NCI-H510A (cell line): Measurements from ENCODE around the gene CAMK1G.

Experiments used
- DNase-seq: peaks from one replicate; lab custom pipeline; 2025; lab: John Stamatoyannopoulos, UW

CAMK1G gene

GRCh38 chr1:209641832-209642172 is 58.3 kb downstream of the CAMK1G start:
- no peak for DNase-seq

GRCh38 chr1:209642816-209643215 is 59.3 kb downstream of the CAMK1G start:
- no peak for DNase-seq

- no peak for DNase-seq
These were observed 59.9 kb downstream of the CAMK1G start for GRCh38 chr1:209643285-209644020.

GRCh38 chr1:209645574-209646452 is 62.3 kb downstream of the CAMK1G start:
- DNase-seq: no peak

- DNase-seq: no peak
These were observed 63.0 kb downstream of the CAMK1G start for GRCh38 chr1:209646558-209646957.

- no peak for DNase-seq
These were observed 63.6 kb downstream of the CAMK1G start for GRCh38 chr1:209647156-209647555.

- no peak for DNase-seq
These were observed 64.8 kb downstream of the CAMK1G start for GRCh38 chr1:209648346-209648745.

GRCh38 chr1:209648931-209649776 is 65.6 kb downstream of the CAMK1G start:
- DNase-seq: no peak

- DNase-seq: no peak
These were observed 66.9 kb downstream of the CAMK1G start for GRCh38 chr1:209650454-209650853.

- DNase-seq: no peak
These were observed 67.6 kb downstream of the CAMK1G start for GRCh38 chr1:209651138-209651587.

- DNase-seq: no peak
These were observed 68.7 kb downstream of the CAMK1G start, which contains the start of gene LAMB3 for GRCh38 chr1:209652121-209652735. Gene LAMB3 (minus strand): TSS chr1:209652425. CDS start chr1:209650944, 1,481 bp downstream.

- DNase-seq: peak; percentile 79
These were observed 69.4 kb downstream of the CAMK1G start for GRCh38 chr1:209652873-209653401.

- no peak for DNase-seq
These were observed 70.4 kb downstream of the CAMK1G start for GRCh38 chr1:209653915-209654351.

- no peak for DNase-seq
These were observed 72.1 kb downstream of the CAMK1G start for GRCh38 chr1:209655411-209656231.

GRCh38 chr1:209657140-209657879 is 73.8 kb downstream of the CAMK1G start:
- no peak for DNase-seq

- no peak for DNase-seq
These were observed 74.4 kb downstream of the CAMK1G start for GRCh38 chr1:209657918-209658317.

- no peak for DNase-seq
These were observed 76.4 kb downstream of the CAMK1G start for GRCh38 chr1:209659909-209660308.

GRCh38 chr1:209661071-209661470 is 77.6 kb downstream of the CAMK1G start:
- DNase-seq: no peak

GRCh38 chr1:209662879-209663327 is 79.4 kb downstream of the CAMK1G start:
- no peak for DNase-seq
